HepG2 (cell line): ENCODE data around the gene DIAPH3. TPM values are rescaled to one million over a fixed set of nuclear protein-coding genes. Genes with fewer than 3 reads are reported as not detected.

Source experiments
- GTF2F1 ChIP-seq: fragments of 150-350 bp; IDR thresholded peaks from 2 replicates; pipeline ENCODE4 v1.6.1; 2014; ENCODE audit warnings: low read length
- HCFC1 ChIP-seq: fragments of 150-350 bp; IDR thresholded peaks from 2 replicates; pipeline ENCODE4 v1.6.1; 2014; ENCODE audit warnings: low read depth, low read length
- HNRNPLL ChIP-seq: fragments of 200-400 bp; formaldehyde crosslinking; IDR thresholded peaks from 2 replicates; pipeline ENCODE4 v1.6.1; 2017; ENCODE audit warnings: mild to moderate bottlenecking, low read depth, low read length; ENCODE audit not compliant: poor library complexity, severe bottlenecking
- KAT7 ChIP-seq: IDR thresholded peaks from 2 replicates; pipeline ENCODE4 v1.6.1; 2018; ENCODE audit warnings: borderline replicate concordance, missing compliant biosample characterization
- KAT8 ChIP-seq: IDR thresholded peaks from 2 replicates; pipeline ENCODE4 v1.6.1; 2016; ENCODE audit warnings: missing genetic modification reagents, missing compliant biosample characterization
- NCOA5 ChIP-seq: sonication (generic); formaldehyde crosslinking; IDR thresholded peaks from 2 replicates; pipeline ENCODE4 v1.4.0; 2020; ENCODE audit warnings: missing genetic modification reagents
- NCOR1 ChIP-seq: fragments of 200-600 bp; sonication (generic); IDR thresholded peaks from 2 replicates; pipeline ENCODE4 v1.7.0; 2017; ENCODE audit warnings: antibody characterized with exemption, low read length, borderline replicate concordance
- NFYB ChIP-seq: sonication (generic); formaldehyde crosslinking; IDR thresholded peaks from 2 replicates; pipeline ENCODE4 v1.4.0; 2020; ENCODE audit warnings: missing genetic modification reagents
- NRL ChIP-seq: sonication (generic); formaldehyde crosslinking; IDR thresholded peaks from 2 replicates; pipeline ENCODE4 v1.5.0; 2020; ENCODE audit warnings: missing genetic modification reagents, mild to moderate bottlenecking, moderate library complexity, borderline replicate concordance
- PHF20 ChIP-seq: sonication (generic); formaldehyde crosslinking; IDR thresholded peaks from 2 replicates; pipeline ENCODE4 v1.5.0; 2020; ENCODE audit warnings: mild to moderate bottlenecking, missing genetic modification reagents
- RBFOX2 ChIP-seq: fragments of 200-400 bp; formaldehyde crosslinking; IDR thresholded peaks from 2 replicates; pipeline ENCODE4 v1.6.1; 2017; ENCODE audit warnings: low read depth, mild to moderate bottlenecking, low read length
- SAP130 ChIP-seq: IDR thresholded peaks from 2 replicates; pipeline ENCODE4 v1.6.1; 2016; ENCODE audit warnings: low read depth
- ZBTB3 ChIP-seq: sonication (generic); formaldehyde crosslinking; IDR thresholded peaks from 2 replicates; pipeline ENCODE4 v1.4.0; 2020; ENCODE audit warnings: low read depth, mild to moderate bottlenecking, moderate library complexity, missing genetic modification reagents, borderline replicate concordance
- ZC3H13 ChIP-seq: sonication (generic); formaldehyde crosslinking; IDR thresholded peaks from 2 replicates; pipeline ENCODE4 v1.8.1; 2023; ENCODE audit warnings: mild to moderate bottlenecking, missing genetic modification reagents, moderate library complexity
- ZNF260 ChIP-seq: sonication (generic); formaldehyde crosslinking; IDR thresholded peaks from 2 replicates; pipeline ENCODE4 v1.4.0; 2020; ENCODE audit warnings: missing genetic modification reagents, low read depth, mild to moderate bottlenecking, borderline replicate concordance
- ZNF335 ChIP-seq: sonication (generic); formaldehyde crosslinking; IDR thresholded peaks from 2 replicates; pipeline ENCODE4 v1.4.0; 2020; ENCODE audit warnings: missing genetic modification reagents
- ZNF547 ChIP-seq: sonication (generic); formaldehyde crosslinking; IDR thresholded peaks from 2 replicates; pipeline ENCODE4 v1.5.1; 2020; ENCODE audit warnings: mild to moderate bottlenecking, missing genetic modification reagents
- ZNF619 ChIP-seq: sonication (generic); formaldehyde crosslinking; IDR thresholded peaks from 2 replicates; pipeline ENCODE4 v1.4.0; 2020; ENCODE audit warnings: mild to moderate bottlenecking, missing genetic modification reagents
- ZNF75D ChIP-seq: sonication (generic); formaldehyde crosslinking; IDR thresholded peaks from 2 replicates; pipeline ENCODE4 v1.8.1; 2023; ENCODE audit warnings: missing genetic modification reagents, mild to moderate bottlenecking, borderline replicate concordance
- ZNF772 ChIP-seq: sonication (generic); formaldehyde crosslinking; IDR thresholded peaks from 2 replicates; pipeline ENCODE4 v1.5.0; 2020; ENCODE audit warnings: mild to moderate bottlenecking, missing genetic modification reagents
- ZNF878 ChIP-seq: sonication (generic); formaldehyde crosslinking; IDR thresholded peaks from 2 replicates; pipeline ENCODE4 v1.8.1; 2023; ENCODE audit warnings: mild to moderate bottlenecking, missing genetic modification reagents, moderate library complexity
- polyA plus RNA-seq, 8 experiments: library from polyadenylated mRNA; depleted of rRNA in 3 of 8; stranded (reverse) in 7 of 8; unstranded in 1 of 8; fragments of >200 nt; fragmentation: Illumina TruSeq in 4 of 8; extraction: Trizol in 4 of 8; gene quantifications; 2 replicates each; pipeline versions ENCODE4 v1.2.1 to v1.2.3, GENCODE V29; 2011 to 2016; ENCODE audit warnings: low read depth in 4 of 8, missing spikeins in 1 of 8, mixed read lengths in 1 of 8; ENCODE audit not compliant: insufficient read depth in 1 of 8
- total RNA-seq, 5 experiments: library from RNA; depleted of rRNA; stranded (reverse); fragments of >200 nt; fragmentation: Illumina TruSeq; extraction: Trizol; gene quantifications; 2 replicates each; pipeline ENCODE4 v1.2.3, GENCODE V29; 2016; ENCODE audit warnings: low read depth in 1 of 5
- TF ChIP-seq, protein P1 (sequence below): sonication (generic); formaldehyde crosslinking; IDR thresholded peaks from 2 replicates; pipeline ENCODE4 v1.8.1; 2023; ENCODE audit warnings: mild to moderate bottlenecking, missing genetic modification reagents
- TF ChIP-seq, protein P2 (sequence below): sonication (generic); formaldehyde crosslinking; IDR thresholded peaks from 2 replicates; pipeline ENCODE4 v1.4.0; 2020; ENCODE audit warnings: missing genetic modification reagents, borderline replicate concordance
- TF ChIP-seq, protein P3 (sequence below): sonication (generic); formaldehyde crosslinking; IDR thresholded peaks from 2 replicates; pipeline ENCODE4 v1.8.0; 2022; ENCODE audit warnings: mild to moderate bottlenecking, missing genetic modification reagents, borderline replicate concordance
- TF ChIP-seq, protein P4 (sequence below): IDR thresholded peaks from 2 replicates; pipeline ENCODE4 v1.6.1; 2016; ENCODE audit warnings: missing compliant biosample characterization, missing genetic modification reagents, borderline replicate concordance
- TF ChIP-seq, protein P5 (sequence below): sonication (generic); formaldehyde crosslinking; IDR thresholded peaks from 2 replicates; pipeline ENCODE4 v1.5.0; 2020; ENCODE audit warnings: missing genetic modification reagents

The DIAPH3 gene
- total and polyA plus RNA-seq, 2 of the 13 experiments (the other 11 are each of a cell fraction or from before 2014, with no cell fraction given) = 4.0 to 9.3 TPM

DNA sequence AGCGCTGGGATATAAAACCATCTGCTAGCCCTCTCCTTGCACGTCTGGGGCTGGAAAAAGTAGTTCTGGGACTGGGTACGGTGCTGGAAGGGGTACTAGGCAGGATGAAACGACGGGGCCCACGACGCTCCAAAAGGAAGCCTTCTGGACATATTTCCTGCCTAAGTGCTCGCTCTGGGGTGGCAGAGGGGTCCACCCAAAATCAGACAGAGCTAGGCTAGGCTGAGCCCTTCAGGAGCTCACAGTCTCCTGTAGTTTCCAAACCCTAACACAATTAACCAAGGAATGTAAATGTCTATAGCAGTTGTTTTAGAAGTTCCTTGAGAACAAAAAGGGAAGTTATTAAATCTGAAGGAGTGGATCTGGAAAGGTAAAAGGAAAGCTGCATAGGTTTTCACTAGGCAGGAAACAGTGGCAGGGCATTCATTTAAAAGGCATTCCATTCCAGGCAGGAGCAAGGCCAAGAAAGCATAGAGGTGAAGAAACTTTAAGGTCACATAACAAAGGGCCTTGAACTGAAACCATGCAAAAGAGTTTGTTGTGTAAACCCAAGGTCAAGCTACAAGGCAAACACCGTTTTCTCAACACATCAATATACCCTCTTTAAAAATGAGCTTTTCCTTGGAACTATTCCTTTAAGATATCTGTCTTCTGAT, 634 bp upstream of the DIAPH3 start (continued):
- no peak for TF ChIP-seq HNRNPLL
- no peak for TF ChIP-seq ZNF75D (CRISPR knock-in tag)
- TF ChIP-seq SAP130 = no peak
- TF ChIP-seq, protein P1, sequence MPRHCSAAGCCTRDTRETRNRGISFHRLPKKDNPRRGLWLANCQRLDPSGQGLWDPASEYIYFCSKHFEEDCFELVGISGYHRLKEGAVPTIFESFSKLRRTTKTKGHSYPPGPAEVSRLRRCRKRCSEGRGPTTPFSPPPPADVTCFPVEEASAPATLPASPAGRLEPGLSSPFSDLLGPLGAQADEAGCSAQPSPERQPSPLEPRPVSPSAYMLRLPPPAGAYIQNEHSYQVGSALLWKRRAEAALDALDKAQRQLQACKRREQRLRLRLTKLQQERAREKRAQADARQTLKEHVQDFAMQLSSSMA (CRISPR knock-in tag) = 0 out of 2 replicates have a peak, but pooled peaks have one; percentile 12
- TF ChIP-seq, protein P2, sequence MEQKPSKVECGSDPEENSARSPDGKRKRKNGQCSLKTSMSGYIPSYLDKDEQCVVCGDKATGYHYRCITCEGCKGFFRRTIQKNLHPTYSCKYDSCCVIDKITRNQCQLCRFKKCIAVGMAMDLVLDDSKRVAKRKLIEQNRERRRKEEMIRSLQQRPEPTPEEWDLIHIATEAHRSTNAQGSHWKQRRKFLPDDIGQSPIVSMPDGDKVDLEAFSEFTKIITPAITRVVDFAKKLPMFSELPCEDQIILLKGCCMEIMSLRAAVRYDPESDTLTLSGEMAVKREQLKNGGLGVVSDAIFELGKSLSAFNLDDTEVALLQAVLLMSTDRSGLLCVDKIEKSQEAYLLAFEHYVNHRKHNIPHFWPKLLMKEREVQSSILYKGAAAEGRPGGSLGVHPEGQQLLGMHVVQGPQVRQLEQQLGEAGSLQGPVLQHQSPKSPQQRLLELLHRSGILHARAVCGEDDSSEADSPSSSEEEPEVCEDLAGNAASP (CRISPR knock-in tag) = 0 out of 2 replicates have a peak, but pooled peaks have one; percentile 1
- TF ChIP-seq KAT7 (CRISPR knock-in tag) = no peak; the same call in 1 of the 2 replicates
- TF ChIP-seq ZNF547 (CRISPR knock-in tag) = 0 out of 2 replicates have a peak, but pooled peaks have one; percentile 2
- no peak for TF ChIP-seq GTF2F1
- no peak for TF ChIP-seq NFYB (CRISPR knock-in tag)
- TF ChIP-seq, protein P3, sequence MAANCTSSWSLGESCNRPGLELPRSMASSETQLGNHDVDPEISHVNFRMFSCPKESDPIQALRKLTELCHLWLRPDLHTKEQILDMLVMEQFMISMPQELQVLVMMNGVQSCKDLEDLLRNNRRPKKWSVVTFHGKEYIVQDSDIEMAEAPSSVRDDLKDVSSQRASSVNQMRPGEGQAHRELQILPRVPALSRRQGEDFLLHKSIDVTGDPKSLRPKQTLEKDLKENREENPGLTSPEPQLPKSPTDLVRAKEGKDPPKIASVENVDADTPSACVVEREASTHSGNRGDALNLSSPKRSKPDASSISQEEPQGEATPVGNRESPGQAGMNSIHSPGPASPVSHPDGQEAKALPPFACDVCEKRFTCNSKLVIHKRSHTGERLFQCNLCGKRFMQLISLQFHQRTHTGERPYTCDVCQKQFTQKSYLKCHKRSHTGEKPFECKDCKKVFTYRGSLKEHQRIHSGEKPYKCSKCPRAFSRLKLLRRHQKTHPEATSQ (CRISPR knock-in tag) = no peak
- TF ChIP-seq HCFC1 = no peak
- TF ChIP-seq, protein P4, sequence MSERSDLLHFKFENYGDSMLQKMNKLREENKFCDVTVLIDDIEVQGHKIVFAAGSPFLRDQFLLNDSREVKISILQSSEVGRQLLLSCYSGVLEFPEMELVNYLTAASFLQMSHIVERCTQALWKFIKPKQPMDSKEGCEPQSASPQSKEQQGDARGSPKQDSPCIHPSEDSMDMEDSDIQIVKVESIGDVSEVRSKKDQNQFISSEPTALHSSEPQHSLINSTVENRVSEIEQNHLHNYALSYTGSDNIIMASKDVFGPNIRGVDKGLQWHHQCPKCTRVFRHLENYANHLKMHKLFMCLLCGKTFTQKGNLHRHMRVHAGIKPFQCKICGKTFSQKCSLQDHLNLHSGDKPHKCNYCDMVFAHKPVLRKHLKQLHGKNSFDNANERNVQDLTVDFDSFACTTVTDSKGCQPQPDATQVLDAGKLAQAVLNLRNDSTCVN (CRISPR knock-in tag) = no peak
- no peak for TF ChIP-seq NCOA5
- TF ChIP-seq NCOR1 = no peak
- TF ChIP-seq KAT8 = 0 out of 2 replicates have a peak, but pooled peaks have one; percentile 2
- TF ChIP-seq ZBTB3 (CRISPR knock-in tag) = 0 out of 2 replicates have a peak, but pooled peaks have one; percentile 3
- TF ChIP-seq PHF20 (CRISPR knock-in tag) = peak; percentile 56
- no peak for TF ChIP-seq ZC3H13
- TF ChIP-seq ZNF260 (CRISPR knock-in tag) = no peak
- peak; percentile 33; the same call in 1 of the 2 replicates for TF ChIP-seq ZNF878 (CRISPR knock-in tag)
- no peak; the same call in 1 of the 2 replicates for TF ChIP-seq ZNF772 (CRISPR knock-in tag)
- 0 out of 2 replicates have a peak, but pooled peaks have one; percentile 7 for TF ChIP-seq ZNF619 (CRISPR knock-in tag)
- TF ChIP-seq NRL (CRISPR knock-in tag) = no peak
- 0 out of 2 replicates have a peak, but pooled peaks have one; percentile 7 for TF ChIP-seq RBFOX2
- TF ChIP-seq ZNF335 (CRISPR knock-in tag) = no peak
- TF ChIP-seq, protein P5, sequence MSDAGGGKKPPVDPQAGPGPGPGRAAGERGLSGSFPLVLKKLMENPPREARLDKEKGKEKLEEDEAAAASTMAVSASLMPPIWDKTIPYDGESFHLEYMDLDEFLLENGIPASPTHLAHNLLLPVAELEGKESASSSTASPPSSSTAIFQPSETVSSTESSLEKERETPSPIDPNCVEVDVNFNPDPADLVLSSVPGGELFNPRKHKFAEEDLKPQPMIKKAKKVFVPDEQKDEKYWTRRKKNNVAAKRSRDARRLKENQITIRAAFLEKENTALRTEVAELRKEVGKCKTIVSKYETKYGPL = no peak
